ENCODE data around the gene FAM229B. TPM values are rescaled to one million over a fixed set of nuclear protein-coding genes. Genes with fewer than 3 reads are reported as not detected.

FAM229B gene
- total RNA-seq, 1 donor from 2014 or later = 29.2 TPM

DNA sequence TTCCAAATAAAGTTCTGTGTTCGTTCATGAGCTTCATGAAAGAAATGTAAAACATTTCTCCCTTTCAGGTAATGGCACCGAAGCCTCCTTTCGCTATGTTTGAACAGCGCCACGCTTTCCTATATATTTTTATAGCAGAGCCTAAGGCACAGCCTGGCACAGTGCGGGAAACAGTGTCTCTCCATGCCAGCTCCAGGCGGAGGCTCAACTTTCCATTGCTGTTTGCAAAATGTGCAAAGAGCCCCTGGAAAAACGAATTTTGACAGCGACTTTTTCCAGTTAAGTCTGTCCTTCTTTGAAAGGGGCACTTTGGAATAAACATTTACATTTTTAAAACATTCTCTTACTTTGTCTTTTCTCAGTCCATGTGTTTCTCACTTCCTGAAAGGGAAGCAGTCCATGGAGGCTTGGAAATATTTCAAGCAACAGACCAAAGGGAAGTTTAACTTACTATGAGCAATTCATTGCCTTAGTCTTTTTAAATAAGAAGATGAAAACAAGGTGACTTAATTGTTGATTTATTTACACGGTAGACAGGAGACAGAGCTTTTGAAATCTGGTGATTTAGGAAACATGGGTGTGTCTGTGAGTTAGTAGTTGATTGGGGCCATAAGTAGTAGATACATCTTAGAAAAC, 32.7 kb upstream of the FAM229B start:
- Mint-ChIP-seq H3K27me3 (ENCODE audit: unreplicated experiment) (peaks cover 3% of the 10 kb centered on the region), H3K27ac (ENCODE audit: unreplicated experiment) (no peak overlapping the region), H3K36me3 (ENCODE audit: unreplicated experiment) (no peaks in the 10 kb centered on the region), H3K4me1 (ENCODE audit: unreplicated experiment) (no peaks in the 10 kb centered on the region), H3K4me3 (ENCODE audit: unreplicated experiment) (no peak overlapping the region), H3K9me3 (ENCODE audit: unreplicated experiment) (no peaks in the 10 kb centered on the region)
- DNase-seq (ENCODE audit: extremely low spot score, unreplicated experiment) = no peak
- TF ChIP-seq, protein P1, sequence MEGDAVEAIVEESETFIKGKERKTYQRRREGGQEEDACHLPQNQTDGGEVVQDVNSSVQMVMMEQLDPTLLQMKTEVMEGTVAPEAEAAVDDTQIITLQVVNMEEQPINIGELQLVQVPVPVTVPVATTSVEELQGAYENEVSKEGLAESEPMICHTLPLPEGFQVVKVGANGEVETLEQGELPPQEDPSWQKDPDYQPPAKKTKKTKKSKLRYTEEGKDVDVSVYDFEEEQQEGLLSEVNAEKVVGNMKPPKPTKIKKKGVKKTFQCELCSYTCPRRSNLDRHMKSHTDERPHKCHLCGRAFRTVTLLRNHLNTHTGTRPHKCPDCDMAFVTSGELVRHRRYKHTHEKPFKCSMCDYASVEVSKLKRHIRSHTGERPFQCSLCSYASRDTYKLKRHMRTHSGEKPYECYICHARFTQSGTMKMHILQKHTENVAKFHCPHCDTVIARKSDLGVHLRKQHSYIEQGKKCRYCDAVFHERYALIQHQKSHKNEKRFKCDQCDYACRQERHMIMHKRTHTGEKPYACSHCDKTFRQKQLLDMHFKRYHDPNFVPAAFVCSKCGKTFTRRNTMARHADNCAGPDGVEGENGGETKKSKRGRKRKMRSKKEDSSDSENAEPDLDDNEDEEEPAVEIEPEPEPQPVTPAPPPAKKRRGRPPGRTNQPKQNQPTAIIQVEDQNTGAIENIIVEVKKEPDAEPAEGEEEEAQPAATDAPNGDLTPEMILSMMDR (IDR thresholded peaks at IDR 0.05) = no peak

DNA sequence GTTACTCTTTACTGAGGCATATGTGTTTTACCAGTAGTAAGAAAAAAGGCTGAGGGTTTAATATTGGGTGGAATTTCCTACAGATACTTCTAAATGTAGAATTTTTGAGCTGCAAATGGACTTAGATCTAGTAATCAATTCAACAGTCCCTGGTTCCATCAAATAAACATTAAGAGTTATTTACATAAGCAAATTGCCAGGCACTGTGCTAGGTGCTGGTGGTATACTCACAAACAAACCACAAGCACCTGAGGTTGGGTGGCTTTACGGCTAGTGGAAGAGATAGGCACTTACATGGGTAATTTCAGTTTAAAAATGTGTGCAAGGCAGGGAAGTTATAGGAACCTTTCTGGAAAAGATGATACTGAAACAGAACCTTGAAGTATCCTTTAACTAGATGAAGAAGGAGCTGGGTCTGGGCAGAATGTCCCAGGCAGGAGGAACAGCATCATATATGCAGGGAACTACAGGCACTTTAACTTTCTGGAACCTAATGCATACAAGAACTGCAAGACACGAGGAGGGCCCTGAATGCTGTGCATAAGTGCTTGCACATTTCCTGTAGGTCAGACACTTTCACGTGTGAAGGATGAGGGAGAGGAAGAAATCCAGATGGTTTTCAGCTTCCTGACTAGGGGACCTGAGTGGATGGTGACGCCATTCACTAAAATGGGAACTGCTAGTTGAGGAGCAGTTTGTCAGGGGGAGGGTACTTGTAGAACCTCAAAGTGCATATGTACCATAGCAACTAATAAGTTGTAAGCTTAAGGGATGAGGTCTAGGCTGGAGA, 29.0 kb upstream of the FAM229B start:
- Mint-ChIP-seq H3K4me1 (ENCODE audit: unreplicated experiment) (no peaks in the 10 kb centered on the region), H3K36me3 (ENCODE audit: unreplicated experiment) (no peaks in the 10 kb centered on the region), H3K27me3 (ENCODE audit: unreplicated experiment) (no peaks in the 10 kb centered on the region), H3K9me3 (ENCODE audit: unreplicated experiment) (no peaks in the 10 kb centered on the region), H3K27ac (ENCODE audit: unreplicated experiment) (no peak overlapping the region), H3K4me3 (ENCODE audit: unreplicated experiment) (no peak overlapping the region)
- DNase-seq (ENCODE audit: extremely low spot score, unreplicated experiment) = no peak
- TF ChIP-seq, protein P1 (IDR thresholded peaks at IDR 0.05) = no peak

DNA sequence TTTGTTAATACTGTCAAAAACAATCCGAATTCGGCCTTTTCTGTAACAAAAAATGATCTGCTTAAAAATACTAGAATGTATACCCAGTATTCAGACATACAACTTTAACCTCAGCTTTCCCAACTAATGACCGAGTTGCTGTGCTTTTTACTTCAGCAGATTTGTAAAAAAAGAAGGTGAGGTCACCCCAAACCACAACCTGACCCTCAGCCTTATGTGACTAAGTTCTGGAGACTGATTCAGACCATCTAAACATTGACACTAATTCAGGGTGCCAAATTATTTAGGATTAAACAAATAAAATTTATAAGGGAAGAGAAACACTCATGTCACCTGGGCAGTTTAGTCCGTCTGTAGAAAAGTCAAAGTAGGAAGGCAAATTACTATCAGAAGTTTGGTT, 25.8 kb upstream of the FAM229B start:
- Mint-ChIP-seq H3K9me3 (ENCODE audit: unreplicated experiment) (no peaks in the 10 kb centered on the region), H3K27ac (ENCODE audit: unreplicated experiment) (no peak overlapping the region), H3K36me3 (ENCODE audit: unreplicated experiment) (no peaks in the 10 kb centered on the region), H3K27me3 (ENCODE audit: unreplicated experiment) (no peaks in the 10 kb centered on the region), H3K4me3 (ENCODE audit: unreplicated experiment) (no peak overlapping the region), H3K4me1 (ENCODE audit: unreplicated experiment) (no peaks in the 10 kb centered on the region)
- TF ChIP-seq, protein P1 (IDR thresholded peaks at IDR 0.05) = no peak
- DNase-seq (ENCODE audit: extremely low spot score, unreplicated experiment) = no peak

DNA sequence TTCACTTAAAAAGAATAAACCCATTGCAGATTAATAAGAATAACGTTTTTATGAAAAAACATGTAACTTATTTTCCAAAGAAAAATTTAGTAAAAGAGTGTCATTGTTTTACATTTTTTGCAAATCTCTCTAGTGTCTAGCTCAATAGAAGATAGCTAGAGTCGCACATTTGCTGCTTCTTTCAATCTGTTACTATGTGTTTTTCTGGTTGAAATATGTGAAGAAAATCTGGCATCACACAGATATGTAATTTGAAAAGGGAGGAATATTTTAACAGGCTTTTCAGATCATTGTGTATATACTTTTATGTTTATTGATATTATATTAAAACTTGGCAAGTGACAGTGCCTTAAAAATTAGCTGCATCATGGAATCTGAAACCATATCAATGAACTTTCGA, 24.4 kb upstream of the FAM229B start:
- no peak overlapping the region for H3K27ac Mint-ChIP-seq (ENCODE audit: unreplicated experiment)
- no peaks in the 10 kb centered on the region for H3K4me1 Mint-ChIP-seq (ENCODE audit: unreplicated experiment)
- no peaks in the 10 kb centered on the region for H3K9me3 Mint-ChIP-seq (ENCODE audit: unreplicated experiment)
- H3K4me3 Mint-ChIP-seq (ENCODE audit: unreplicated experiment) = no peak overlapping the region
- H3K27me3 Mint-ChIP-seq (ENCODE audit: unreplicated experiment) = no peaks in the 10 kb centered on the region
- TF ChIP-seq, protein P1 (IDR thresholded peaks at IDR 0.05) = no peak
- no peaks in the 10 kb centered on the region for H3K36me3 Mint-ChIP-seq (ENCODE audit: unreplicated experiment)
- no peak for DNase-seq (ENCODE audit: extremely low spot score, unreplicated experiment)

DNA sequence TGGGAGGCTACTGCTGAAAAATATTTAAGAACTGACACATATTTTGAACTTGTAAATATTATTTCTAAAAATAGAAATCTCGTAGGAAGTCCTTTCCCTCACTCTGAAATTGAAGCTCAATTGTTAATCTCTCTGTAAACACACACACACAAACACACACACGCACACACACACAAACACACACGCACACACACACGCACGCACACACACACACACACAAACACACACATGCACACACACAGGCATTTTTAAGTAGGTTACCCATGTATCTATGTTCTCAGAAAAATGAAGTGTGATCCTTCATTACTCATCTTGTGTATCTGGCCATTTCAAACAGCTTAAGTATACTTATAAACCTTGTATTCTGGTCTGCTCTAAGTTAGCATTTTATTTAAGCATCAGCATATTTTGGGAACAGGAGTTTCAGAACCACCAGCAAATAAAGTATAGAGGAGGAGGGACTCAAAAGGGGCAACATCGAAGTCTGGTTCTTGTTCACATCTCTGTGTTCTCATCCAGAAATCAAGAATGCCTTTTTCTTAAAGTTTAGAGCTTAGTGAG, 21.9 kb upstream of the FAM229B start:
- Mint-ChIP-seq H3K27ac (ENCODE audit: unreplicated experiment) (no peak overlapping the region), H3K4me1 (ENCODE audit: unreplicated experiment) (no peaks in the 10 kb centered on the region), H3K4me3 (ENCODE audit: unreplicated experiment) (no peak overlapping the region), H3K27me3 (ENCODE audit: unreplicated experiment) (no peaks in the 10 kb centered on the region), H3K36me3 (ENCODE audit: unreplicated experiment) (peaks cover 7% of the 10 kb centered on the region), H3K9me3 (ENCODE audit: unreplicated experiment) (no peaks in the 10 kb centered on the region)
- TF ChIP-seq, protein P1 (IDR thresholded peaks at IDR 0.05) = no peak
- no peak for DNase-seq (ENCODE audit: extremely low spot score, unreplicated experiment)

Measured in osteocyte (in vitro differentiated cells).